Measurements from ENCODE around the gene ATP1A3. TPM values are rescaled to one million over a fixed set of nuclear protein-coding genes. Genes with fewer than 3 reads are reported as not detected.

Gene ATP1A3
- total RNA-seq, 1 experiment from 2014 or later, result 34.7 TPM

DNA sequence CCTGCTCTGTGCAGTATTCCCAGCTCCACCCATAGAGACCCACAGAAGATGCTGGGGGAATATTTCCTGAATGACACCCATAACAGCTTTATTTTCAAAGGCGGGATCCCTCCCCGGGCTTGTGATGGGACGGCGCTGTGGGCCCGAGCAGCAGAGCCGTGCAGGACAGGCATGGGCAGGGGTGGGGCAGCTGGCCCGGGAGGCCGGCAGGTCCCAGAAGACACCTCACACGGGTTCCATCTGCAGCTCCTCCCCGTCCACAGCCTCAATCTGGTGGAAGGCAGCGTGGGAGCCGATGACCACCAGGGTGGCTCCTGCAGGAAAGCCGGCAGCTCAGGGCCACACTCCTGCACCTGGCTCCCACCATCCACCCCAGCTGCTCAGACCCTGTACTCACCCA lies 37.4 kb downstream of the ATP1A3 start:
- Histone ChIP-seq H3K9me3 (ENCODE audit: control insufficient read depth in 1 of 2, insufficient read depth in 1 of 2, low read depth in 1 of 2, low read length in 2 of 2) (no peaks in the 10 kb centered on the region), H3K4me1 (ENCODE audit: control insufficient read depth in 1 of 2, insufficient read depth in 2 of 2, low read length in 2 of 2) (peaks cover 22 to 37% of the 10 kb centered on the region in 2 experiments), H3K4me3 (replicated peaks in 1 of 2; ENCODE audit: low read depth in 1 of 2, low read length in 2 of 2) (no peak overlapping the region), H4K20me1 (ENCODE audit: insufficient read depth) (no peaks in the 10 kb centered on the region), H3K4me2 (ENCODE audit: low read length) (no peak overlapping the region), H3K9me2 (ENCODE audit: insufficient read depth) (no peaks in the 10 kb centered on the region), H2AFZ (ENCODE audit: low read depth, low read length, poor library complexity, severe bottlenecking) (no peak overlapping the region), H3K36me3 (ENCODE audit: control insufficient read depth in 1 of 2, insufficient read depth in 2 of 2, low read length in 2 of 2) (no peaks in the 10 kb centered on the region), H3K79me2 (ENCODE audit: insufficient read depth, low read length) (no peaks in the 10 kb centered on the region), H3K9ac (ENCODE audit: low read length) (no peak overlapping the region), H3K27me3 (ENCODE audit: insufficient read depth, low read length) (no peaks in the 10 kb centered on the region), H3K27ac (ENCODE audit: low read depth, low read length) (no peak overlapping the region; the same call in 1 of the 2 replicates)
- no peak for ATAC-seq
- DNase-seq (ENCODE audit: low read depth, low spot score), result no peak
- intact Hi-C loops (cut with micrococcal nuclease), result loop anchor here (5.0 to 10.0 kb wide), 2 partner anchors 164 to 252 kb away; partner anchors contain the start of gene CEACAM5
- RAD21 ChIA-PET (ENCODE audit: low non-redundant PET in 1 of 2, low total read pairs in 2 of 2, uncharacterized antibody in 2 of 2, unreplicated experiment in 2 of 2), result interaction anchor here in 1 of 2 experiments (1.5 kb wide), 1 partner anchor 83 kb away, joined by 4 read pairs; no protein-coding TSS in a partner anchor
- CTCF ChIA-PET, result interaction anchor here (1.3 to 3.5 kb wide), 2 partner anchors 84 to 163 kb away, joined by 5 to 16 read pairs; no protein-coding TSS in a partner anchor
- POLR2A ChIA-PET, result interaction anchor here (1.1 kb wide), 1 partner anchor 84 kb away, joined by 4 read pairs; no protein-coding TSS in a partner anchor
- BruUV-seq (replicated peaks), result no TSS peak
- TF ChIP-seq SRF (IDR thresholded peaks at IDR 0.05; ENCODE audit: low read depth) (no peak), POLR2AphosphoS5 (IDR thresholded peaks at IDR 0.05; ENCODE audit: low read depth, low read length) (no peak), FOSL1 (IDR thresholded peaks at IDR 0.05; ENCODE audit: low read depth) (no peak)

DNA sequence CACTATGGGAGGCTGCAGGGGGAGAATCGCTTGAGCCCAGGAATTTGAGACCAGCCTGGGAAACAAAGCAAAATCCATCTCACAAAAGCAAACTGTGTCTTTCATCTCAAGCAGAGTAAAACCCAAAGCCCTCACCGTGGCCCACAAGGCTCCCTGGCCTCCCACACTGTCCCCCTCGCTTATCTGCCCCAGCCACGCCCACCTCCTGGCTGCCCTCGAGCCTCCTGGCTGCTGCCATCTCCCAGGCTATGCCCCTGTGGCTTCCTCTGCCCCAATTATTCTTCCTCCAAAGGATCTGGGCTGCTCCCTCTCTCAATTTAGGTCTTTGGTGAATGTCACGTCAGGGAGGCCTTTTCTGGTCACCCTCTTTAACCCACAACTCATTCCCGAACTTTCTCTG lies 38.5 kb downstream of the ATP1A3 start:
- Histone ChIP-seq H3K79me2 (ENCODE audit: insufficient read depth, low read length) (no peaks in the 10 kb centered on the region), H3K4me1 (ENCODE audit: control insufficient read depth in 1 of 2, insufficient read depth in 2 of 2, low read length in 2 of 2) (peaks cover 18 to 33% of the 10 kb centered on the region in 2 experiments), H4K20me1 (ENCODE audit: insufficient read depth) (no peaks in the 10 kb centered on the region), H2AFZ (ENCODE audit: low read depth, low read length, poor library complexity, severe bottlenecking) (no peak overlapping the region), H3K4me2 (ENCODE audit: low read length) (no peak overlapping the region), H3K9ac (ENCODE audit: low read length) (no peak overlapping the region), H3K9me2 (ENCODE audit: insufficient read depth) (no peaks in the 10 kb centered on the region), H3K4me3 (replicated peaks in 1 of 2; ENCODE audit: low read depth in 1 of 2, low read length in 2 of 2) (no peak overlapping the region), H3K9me3 (ENCODE audit: control insufficient read depth in 1 of 2, insufficient read depth in 1 of 2, low read depth in 1 of 2, low read length in 2 of 2) (no peaks in the 10 kb centered on the region), H3K27ac (ENCODE audit: low read depth, low read length) (no peak overlapping the region), H3K27me3 (ENCODE audit: insufficient read depth, low read length) (no peaks in the 10 kb centered on the region), H3K36me3 (ENCODE audit: control insufficient read depth in 1 of 2, insufficient read depth in 2 of 2, low read length in 2 of 2) (no peaks in the 10 kb centered on the region)
- DNase-seq (ENCODE audit: low read depth, low spot score), result no peak
- ATAC-seq, result no peak
- no TSS peak for BruUV-seq (replicated peaks)
- ChIA-PET POLR2A (no interaction called here), CTCF (no interaction called here), RAD21 (ENCODE audit: low non-redundant PET in 1 of 2, low total read pairs in 2 of 2, uncharacterized antibody in 2 of 2, unreplicated experiment in 2 of 2) (no interaction called here)
- intact Hi-C loops (cut with micrococcal nuclease), result loop anchor here (5.0 to 10.0 kb wide), 2 partner anchors 163 to 251 kb away; partner anchors contain the start of gene CEACAM5
- TF ChIP-seq CEBPB (IDR thresholded peaks at IDR 0.05; ENCODE audit: low read depth), result no peak
- TF ChIP-seq ZFX (IDR thresholded peaks at IDR 0.05), result no peak
- TF ChIP-seq SP1 (IDR thresholded peaks at IDR 0.05; ENCODE audit: low read depth), result no peak
- TF ChIP-seq TCF7L2 (IDR thresholded peaks at IDR 0.05; ENCODE audit: borderline replicate concordance, extremely low read depth, insufficient read depth, insufficient read length), result no peak
- TF ChIP-seq, protein P1, sequence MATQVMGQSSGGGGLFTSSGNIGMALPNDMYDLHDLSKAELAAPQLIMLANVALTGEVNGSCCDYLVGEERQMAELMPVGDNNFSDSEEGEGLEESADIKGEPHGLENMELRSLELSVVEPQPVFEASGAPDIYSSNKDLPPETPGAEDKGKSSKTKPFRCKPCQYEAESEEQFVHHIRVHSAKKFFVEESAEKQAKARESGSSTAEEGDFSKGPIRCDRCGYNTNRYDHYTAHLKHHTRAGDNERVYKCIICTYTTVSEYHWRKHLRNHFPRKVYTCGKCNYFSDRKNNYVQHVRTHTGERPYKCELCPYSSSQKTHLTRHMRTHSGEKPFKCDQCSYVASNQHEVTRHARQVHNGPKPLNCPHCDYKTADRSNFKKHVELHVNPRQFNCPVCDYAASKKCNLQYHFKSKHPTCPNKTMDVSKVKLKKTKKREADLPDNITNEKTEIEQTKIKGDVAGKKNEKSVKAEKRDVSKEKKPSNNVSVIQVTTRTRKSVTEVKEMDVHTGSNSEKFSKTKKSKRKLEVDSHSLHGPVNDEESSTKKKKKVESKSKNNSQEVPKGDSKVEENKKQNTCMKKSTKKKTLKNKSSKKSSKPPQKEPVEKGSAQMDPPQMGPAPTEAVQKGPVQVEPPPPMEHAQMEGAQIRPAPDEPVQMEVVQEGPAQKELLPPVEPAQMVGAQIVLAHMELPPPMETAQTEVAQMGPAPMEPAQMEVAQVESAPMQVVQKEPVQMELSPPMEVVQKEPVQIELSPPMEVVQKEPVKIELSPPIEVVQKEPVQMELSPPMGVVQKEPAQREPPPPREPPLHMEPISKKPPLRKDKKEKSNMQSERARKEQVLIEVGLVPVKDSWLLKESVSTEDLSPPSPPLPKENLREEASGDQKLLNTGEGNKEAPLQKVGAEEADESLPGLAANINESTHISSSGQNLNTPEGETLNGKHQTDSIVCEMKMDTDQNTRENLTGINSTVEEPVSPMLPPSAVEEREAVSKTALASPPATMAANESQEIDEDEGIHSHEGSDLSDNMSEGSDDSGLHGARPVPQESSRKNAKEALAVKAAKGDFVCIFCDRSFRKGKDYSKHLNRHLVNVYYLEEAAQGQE (IDR thresholded peaks at IDR 0.05; ENCODE audit: low read depth), result no peak
- TF ChIP-seq SIN3A (IDR thresholded peaks at IDR 0.05; ENCODE audit: low read depth), result no peak
- TF ChIP-seq RAD21 (IDR thresholded peaks at IDR 0.05; ENCODE audit: low read depth), result no peak
- no peak for TF ChIP-seq YY1 (IDR thresholded peaks at IDR 0.05; ENCODE audit: extremely low read depth, insufficient replicate concordance, low read depth, low read length)
- TF ChIP-seq, protein P2, sequence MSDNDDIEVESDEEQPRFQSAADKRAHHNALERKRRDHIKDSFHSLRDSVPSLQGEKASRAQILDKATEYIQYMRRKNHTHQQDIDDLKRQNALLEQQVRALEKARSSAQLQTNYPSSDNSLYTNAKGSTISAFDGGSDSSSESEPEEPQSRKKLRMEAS (IDR thresholded peaks at IDR 0.05), result no peak
- no peak for TF ChIP-seq POLR2AphosphoS5 (IDR thresholded peaks at IDR 0.05; ENCODE audit: low read depth, low read length)
- TF ChIP-seq EGR1 (IDR thresholded peaks at IDR 0.05; ENCODE audit: low read depth), result no peak
- TF ChIP-seq, protein P3, sequence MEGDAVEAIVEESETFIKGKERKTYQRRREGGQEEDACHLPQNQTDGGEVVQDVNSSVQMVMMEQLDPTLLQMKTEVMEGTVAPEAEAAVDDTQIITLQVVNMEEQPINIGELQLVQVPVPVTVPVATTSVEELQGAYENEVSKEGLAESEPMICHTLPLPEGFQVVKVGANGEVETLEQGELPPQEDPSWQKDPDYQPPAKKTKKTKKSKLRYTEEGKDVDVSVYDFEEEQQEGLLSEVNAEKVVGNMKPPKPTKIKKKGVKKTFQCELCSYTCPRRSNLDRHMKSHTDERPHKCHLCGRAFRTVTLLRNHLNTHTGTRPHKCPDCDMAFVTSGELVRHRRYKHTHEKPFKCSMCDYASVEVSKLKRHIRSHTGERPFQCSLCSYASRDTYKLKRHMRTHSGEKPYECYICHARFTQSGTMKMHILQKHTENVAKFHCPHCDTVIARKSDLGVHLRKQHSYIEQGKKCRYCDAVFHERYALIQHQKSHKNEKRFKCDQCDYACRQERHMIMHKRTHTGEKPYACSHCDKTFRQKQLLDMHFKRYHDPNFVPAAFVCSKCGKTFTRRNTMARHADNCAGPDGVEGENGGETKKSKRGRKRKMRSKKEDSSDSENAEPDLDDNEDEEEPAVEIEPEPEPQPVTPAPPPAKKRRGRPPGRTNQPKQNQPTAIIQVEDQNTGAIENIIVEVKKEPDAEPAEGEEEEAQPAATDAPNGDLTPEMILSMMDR (IDR thresholded peaks at IDR 0.05 in 2 of 3, conservative IDR thresholded peaks at IDR 0.05 in 1 of 3; ENCODE audit: borderline replicate concordance in 1 of 3, insufficient read depth in 1 of 3, low read depth in 2 of 3, low read length in 2 of 3), result no peak
- TF ChIP-seq POLR2A (IDR thresholded peaks at IDR 0.05; ENCODE audit: borderline replicate concordance, extremely low read depth, insufficient read depth, insufficient read length), result no peak
- TF ChIP-seq SRF (IDR thresholded peaks at IDR 0.05; ENCODE audit: low read depth), result no peak
- TF ChIP-seq FOSL1 (IDR thresholded peaks at IDR 0.05; ENCODE audit: low read depth), result no peak
- TF ChIP-seq EZH2phosphoT487 (IDR thresholded peaks at IDR 0.05; ENCODE audit: borderline replicate concordance), result no peak
